Mesendoderm (in vitro differentiated cells): Measurements from ENCODE around the gene BTBD16.

Source experiments
- DNase-seq: peaks from one replicate; pipeline ENCODE4 v3.0.0; 2013
- H2AK5ac ChIP-seq: 2 replicates; pipeline ENCODE4 v1.6.1; 2013; ENCODE audit warnings: low read length, inconsistent platforms
- H2BK120ac ChIP-seq: 2 replicates; pipeline ENCODE4 v1.6.1; 2013; ENCODE audit warnings: low read depth, mild to moderate bottlenecking, low read length, moderate library complexity, mixed read lengths
- H2BK15ac ChIP-seq: replicated peaks from 2 replicates; pipeline ENCODE4 v1.6.1; 2013; ENCODE audit warnings: low read depth, mild to moderate bottlenecking, moderate library complexity
- H2BK5ac ChIP-seq: 2 replicates; pipeline ENCODE4 v1.6.1; 2013; ENCODE audit warnings: low read length, inconsistent platforms
- H3K18ac ChIP-seq: 2 replicates; pipeline ENCODE4 v1.6.1; 2013; ENCODE audit warnings: mild to moderate bottlenecking, low read length, mixed read lengths
- H3K23ac ChIP-seq: one replicate; pipeline ENCODE4 v1.6.1; 2013; ENCODE audit warnings: low read length
- H3K27ac ChIP-seq: 2 replicates; pipeline ENCODE4 v1.5.1; 2013; ENCODE audit warnings: low read depth, mild to moderate bottlenecking, inconsistent platforms, low read length, moderate library complexity
- H3K27me3 ChIP-seq: 2 replicates; pipeline ENCODE4 v1.6.1; 2013; ENCODE audit warnings: low read length, control low read depth, mild to moderate bottlenecking, inconsistent platforms; ENCODE audit not compliant: insufficient read depth, poor library complexity
- H3K36me3 ChIP-seq: 2 replicates; pipeline ENCODE4 v1.6.1; 2013; ENCODE audit warnings: low read length, inconsistent platforms; ENCODE audit not compliant: control insufficient read depth, insufficient read depth
- H3K4ac ChIP-seq: one replicate; pipeline ENCODE4 v1.6.1; 2013; ENCODE audit warnings: low read depth, mild to moderate bottlenecking, low read length, moderate library complexity
- H3K4me1 ChIP-seq: 2 replicates; pipeline ENCODE4 v1.6.1; 2013; ENCODE audit warnings: low read depth, low read length, inconsistent platforms; ENCODE audit not compliant: control insufficient read depth
- H3K4me2 ChIP-seq: 2 replicates; pipeline ENCODE4 v1.6.1; 2013; ENCODE audit warnings: low read length
- H3K4me3 ChIP-seq: 2 replicates; pipeline ENCODE4 v1.5.1; 2013; ENCODE audit warnings: mild to moderate bottlenecking, low read length
- H3K56ac ChIP-seq: one replicate; pipeline ENCODE4 v1.6.1; 2013; ENCODE audit warnings: low read length
- H3K79me1 ChIP-seq: 2 replicates; pipeline ENCODE4 v1.6.1; 2013; ENCODE audit warnings: low read length, inconsistent platforms
- H3K79me2 ChIP-seq: 2 replicates; pipeline ENCODE4 v1.6.1; 2013; ENCODE audit warnings: mild to moderate bottlenecking, low read length; ENCODE audit not compliant: control insufficient read depth, insufficient read depth
- H3K9ac ChIP-seq: 2 replicates; pipeline ENCODE4 v1.6.1; 2013; ENCODE audit warnings: low read length, inconsistent platforms
- H4K5ac ChIP-seq: one replicate; pipeline ENCODE4 v1.6.1; 2013; ENCODE audit warnings: low read length
- H4K8ac ChIP-seq: one replicate; pipeline ENCODE4 v1.6.1; 2013; ENCODE audit warnings: low read depth, mild to moderate bottlenecking, control low read depth, low read length, moderate library complexity
- WGBS: extraction: QIAGEN DNeasy Blood & Tissue Kit; methylation state at CpG from one replicate; pipeline ENCODE4 v1.1.7; 2013; ENCODE audit warnings: low lambda C conversion rate, missing lambda C conversion rate; ENCODE audit not compliant: insufficient coverage; ENCODE audit errors: extremely low coverage; 5-methylcytosine and 5-hydroxymethylcytosine counted together

BTBD16 gene

GRCh38 chr10:122261584-122261983 is 9.5 kb upstream of the BTBD16 start:
- no peaks in the 10 kb centered on the region for H3K4me1 ChIP-seq
- WGBS: no CpG with 5 or more reads among the region's 1 CpG

DNA sequence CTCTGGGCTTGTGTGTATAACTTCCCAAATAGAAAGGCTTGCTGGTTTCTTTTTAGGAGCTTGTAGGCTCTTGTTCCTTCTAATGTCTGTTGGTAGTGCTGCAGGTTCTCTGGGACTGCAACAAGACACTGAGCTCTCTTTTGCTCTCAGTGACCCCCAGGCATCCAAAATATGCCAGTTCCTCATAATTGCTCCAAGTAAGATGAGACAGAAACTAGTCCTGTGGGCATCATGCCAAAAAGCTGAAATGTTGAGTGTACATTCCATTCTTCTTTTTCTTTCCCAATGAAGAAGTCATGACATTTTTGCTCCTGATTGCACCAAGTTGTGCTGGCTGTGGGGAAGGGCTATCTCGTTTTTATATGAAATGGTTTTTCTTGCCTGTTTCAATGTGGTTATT is 7.1 kb upstream of the BTBD16 start:
- Histone ChIP-seq H3K9ac (no peak overlapping the region), H3K4me1 (no peaks in the 10 kb centered on the region), H3K23ac (no peak overlapping the region), H3K27me3 (no peaks in the 10 kb centered on the region), H2BK5ac (no peak overlapping the region), H3K27ac (no peak overlapping the region), H3K56ac (no peak overlapping the region), H2BK120ac (no peak overlapping the region), H2BK15ac (no peak overlapping the region), H2AK5ac (no peak overlapping the region), H3K18ac (no peak overlapping the region), H4K8ac (no peak overlapping the region), H4K5ac (no peak overlapping the region), H3K79me2 (no peaks in the 10 kb centered on the region), H3K79me1 (no peaks in the 10 kb centered on the region), H3K4me2 (no peak overlapping the region), H3K36me3 (no peaks in the 10 kb centered on the region), H3K4me3 (no peak overlapping the region), H3K4ac (no peak overlapping the region)
- WGBS: no CpG with 5 or more reads among the region's 1 CpG
- DNase-seq: no peak

More at GRCh38 chr10:122261584-122261983, 9.5 kb upstream of the BTBD16 start:
- Histone ChIP-seq H2BK5ac (no peak overlapping the region), H2BK15ac (no peak overlapping the region), H3K4me3 (no peak overlapping the region), H3K36me3 (no peaks in the 10 kb centered on the region), H3K27ac (no peak overlapping the region), H3K4me2 (no peak overlapping the region), H2BK120ac (no peak overlapping the region), H4K5ac (no peak overlapping the region), H2AK5ac (no peak overlapping the region), H3K27me3 (no peaks in the 10 kb centered on the region), H3K23ac (no peak overlapping the region), H3K18ac (no peak overlapping the region), H3K4ac (no peak overlapping the region), H3K56ac (no peak overlapping the region), H3K79me2 (no peaks in the 10 kb centered on the region), H3K9ac (no peak overlapping the region), H4K8ac (no peak overlapping the region), H3K79me1 (no peaks in the 10 kb centered on the region)
- no peak for DNase-seq

DNA sequence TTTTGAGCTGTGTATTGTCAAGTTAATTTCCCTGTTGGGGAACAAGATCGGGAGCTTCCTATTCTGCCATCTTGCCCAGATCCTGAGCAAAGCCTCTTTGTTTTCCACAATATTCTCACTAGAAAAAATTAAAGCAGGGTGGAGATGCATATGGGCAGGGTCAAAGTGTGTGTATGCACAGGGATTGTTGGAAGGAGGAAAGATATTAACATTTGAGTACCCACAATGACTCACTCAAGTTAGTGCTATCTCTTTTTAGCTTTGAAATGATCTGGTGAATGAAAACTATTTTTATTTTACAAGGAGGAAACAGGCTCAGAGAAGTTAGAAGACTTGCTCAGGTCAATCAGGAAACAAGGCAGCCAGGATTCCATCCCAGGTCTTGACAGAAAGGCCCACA is 6.7 kb upstream of the BTBD16 start:
- Histone ChIP-seq H2BK120ac (no peak overlapping the region), H4K8ac (no peak overlapping the region), H3K18ac (no peak overlapping the region), H4K5ac (no peak overlapping the region), H3K79me1 (no peaks in the 10 kb centered on the region), H3K4me3 (no peak overlapping the region), H3K56ac (no peak overlapping the region), H3K4ac (no peak overlapping the region), H3K4me2 (no peak overlapping the region), H2BK15ac (no peak overlapping the region), H3K36me3 (no peaks in the 10 kb centered on the region), H2AK5ac (no peak overlapping the region), H3K9ac (no peak overlapping the region), H2BK5ac (no peak overlapping the region), H3K23ac (no peak overlapping the region), H3K4me1 (no peaks in the 10 kb centered on the region), H3K27me3 (no peaks in the 10 kb centered on the region), H3K27ac (no peak overlapping the region), H3K79me2 (no peaks in the 10 kb centered on the region)
- no CpG with 5 or more reads among the region's 1 CpG for WGBS
- DNase-seq: no peak

- no peak overlapping the region for H3K23ac ChIP-seq
- no peaks in the 10 kb centered on the region for H3K79me2 ChIP-seq
- no peak for DNase-seq
- no peak overlapping the region for H2AK5ac ChIP-seq
- H3K27ac ChIP-seq: no peak overlapping the region
- no peak overlapping the region for H4K5ac ChIP-seq
- no CpG with 5 or more reads among the region's 8 CpGs for WGBS
- H3K9ac ChIP-seq: no peak overlapping the region
- no peaks in the 10 kb centered on the region for H3K79me1 ChIP-seq
- no peak overlapping the region for H2BK5ac ChIP-seq
- no peak overlapping the region for H2BK120ac ChIP-seq
- no peak overlapping the region for H3K4ac ChIP-seq
- peaks cover 2% of the 10 kb centered on the region for H3K36me3 ChIP-seq
- H4K8ac ChIP-seq: no peak overlapping the region
- H3K4me2 ChIP-seq: no peak overlapping the region
- H3K27me3 ChIP-seq: no peaks in the 10 kb centered on the region
- no peaks in the 10 kb centered on the region for H3K4me1 ChIP-seq
- no peak overlapping the region for H3K4me3 ChIP-seq
- H3K56ac ChIP-seq: no peak overlapping the region
- no peak overlapping the region for H2BK15ac ChIP-seq
- H3K18ac ChIP-seq: no peak overlapping the region
Measured at GRCh38 chr10:122264931-122265330, 6.2 kb upstream of the BTBD16 start.

DNA sequence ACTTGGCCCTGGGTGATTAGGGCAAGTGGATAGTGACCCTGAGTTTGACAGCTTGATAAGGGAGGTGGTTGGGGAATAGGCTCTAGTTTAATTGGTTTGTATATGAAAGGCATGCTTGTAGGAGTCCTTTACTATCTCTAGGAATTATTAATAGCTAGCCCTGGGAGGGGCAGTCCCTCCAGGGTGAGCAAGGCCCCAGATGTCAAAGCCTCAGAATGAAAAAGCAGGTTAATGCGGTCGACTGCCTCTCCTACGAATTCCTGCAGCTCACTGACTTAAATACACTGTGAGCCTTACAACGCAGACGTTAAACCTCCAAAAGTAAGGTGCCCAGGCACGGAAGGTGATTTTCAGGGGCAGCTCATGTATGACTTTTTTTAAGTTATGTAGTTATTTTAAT is 5.2 kb upstream of the BTBD16 start:
- H2BK120ac ChIP-seq: no peak overlapping the region
- no peak overlapping the region for H3K4me2 ChIP-seq
- H3K36me3 ChIP-seq: peaks cover 2% of the 10 kb centered on the region
- no peaks in the 10 kb centered on the region for H3K79me2 ChIP-seq
- no peak overlapping the region for H3K9ac ChIP-seq
- DNase-seq: no peak
- H3K4me1 ChIP-seq: no peaks in the 10 kb centered on the region
- H3K27ac ChIP-seq: no peak overlapping the region
- H2BK15ac ChIP-seq: no peak overlapping the region
- H2AK5ac ChIP-seq: no peak overlapping the region
- H4K5ac ChIP-seq: no peak overlapping the region
- H3K79me1 ChIP-seq: no peaks in the 10 kb centered on the region
- no CpG with 5 or more reads among the region's 6 CpGs for WGBS
- H3K56ac ChIP-seq: no peak overlapping the region
- H3K18ac ChIP-seq: no peak overlapping the region
- no peak overlapping the region for H3K4ac ChIP-seq
- H4K8ac ChIP-seq: no peak overlapping the region
- no peak overlapping the region for H3K23ac ChIP-seq
- no peak overlapping the region for H2BK5ac ChIP-seq
- H3K27me3 ChIP-seq: no peaks in the 10 kb centered on the region
- H3K4me3 ChIP-seq: no peak overlapping the region

DNA sequence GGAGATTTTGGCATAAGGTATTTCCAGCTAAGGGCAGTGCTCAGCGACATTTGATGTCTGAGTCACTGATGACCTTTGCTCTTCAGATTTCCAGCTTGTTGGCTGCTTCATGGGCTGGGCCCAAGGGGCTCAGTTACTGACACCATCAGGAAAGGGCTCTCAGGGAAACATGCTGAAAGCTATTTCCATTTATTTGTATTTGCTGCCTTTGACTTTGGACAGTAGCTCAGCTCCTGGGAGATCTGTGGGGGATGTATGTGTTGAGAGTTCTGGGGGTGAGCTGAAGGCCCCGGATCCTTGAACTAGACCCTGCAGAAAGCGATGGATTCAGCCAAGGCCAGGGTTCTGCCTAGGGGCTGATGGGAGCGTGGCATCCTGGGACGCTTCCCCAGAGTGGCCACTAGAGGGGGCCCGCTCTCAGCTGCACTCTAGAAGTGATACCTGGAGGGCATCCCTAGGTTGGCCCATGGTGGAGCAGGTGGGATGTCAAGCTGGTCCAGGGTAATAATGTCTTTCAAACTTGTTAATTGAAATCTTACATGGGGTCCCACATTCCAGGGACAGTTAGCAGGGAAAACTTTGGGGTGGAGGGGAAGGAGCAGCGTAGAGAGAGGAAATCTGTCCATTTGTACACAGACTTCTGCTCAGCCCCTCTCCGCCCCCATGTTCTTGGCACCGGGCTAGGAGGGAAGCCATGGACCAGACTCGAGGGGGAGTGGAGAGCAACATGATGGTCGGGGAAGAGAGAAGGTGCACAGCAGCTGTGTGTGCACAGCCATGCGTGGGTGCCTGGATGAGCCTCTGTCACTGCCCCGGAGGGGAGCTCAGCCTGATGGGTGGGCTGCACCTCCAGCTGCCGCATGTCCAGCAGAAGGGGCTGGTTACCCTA is 3.0 kb upstream of the BTBD16 start:
- Histone ChIP-seq H4K5ac (no peak overlapping the region), H3K18ac (no peak overlapping the region), H3K4ac (no peak overlapping the region), H2BK5ac (no peak overlapping the region), H2BK120ac (no peak overlapping the region), H3K79me2 (no peaks in the 10 kb centered on the region), H2AK5ac (no peak overlapping the region), H3K27me3 (no peaks in the 10 kb centered on the region), H3K4me1 (no peaks in the 10 kb centered on the region), H4K8ac (no peak overlapping the region), H3K23ac (no peak overlapping the region), H3K27ac (no peak overlapping the region), H3K9ac (no peak overlapping the region), H3K4me2 (no peak overlapping the region), H3K36me3 (peaks cover 2% of the 10 kb centered on the region), H3K4me3 (no peak overlapping the region), H3K56ac (no peak overlapping the region), H2BK15ac (no peak overlapping the region), H3K79me1 (no peaks in the 10 kb centered on the region)
- WGBS: no CpG with 5 or more reads among the region's 14 CpGs
- peak; percentile 64 for DNase-seq
